ENCODE results near the gene SREK1.
"Not testable (repeated sequence)": the region's sequence is repeated elsewhere in the genome, so short reads cannot be mapped to it uniquely, and the experiment has no call there.

SREK1 gene

DNA sequence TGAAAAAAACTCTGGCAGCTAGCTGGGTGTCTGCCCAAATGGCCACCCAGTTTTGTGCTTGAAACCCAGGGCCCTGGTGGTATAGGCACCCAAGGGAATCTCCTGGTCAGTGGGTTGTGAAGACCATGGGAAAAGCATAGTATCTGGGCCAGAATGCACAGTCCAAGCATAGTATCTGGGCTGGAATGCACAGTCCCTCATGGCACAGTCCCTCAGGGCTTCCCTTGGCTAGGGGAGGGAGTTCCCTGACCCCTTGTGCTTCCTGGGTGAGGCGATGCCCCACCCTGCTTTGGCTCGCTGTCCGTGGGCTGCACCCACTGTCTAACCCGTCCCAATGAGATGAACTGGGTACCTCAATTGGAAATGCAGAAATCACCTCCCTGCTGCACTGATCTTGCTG lies 78.8 kb downstream of the SREK1 start:
- not testable (repeated sequence) for DNase-seq

DNA sequence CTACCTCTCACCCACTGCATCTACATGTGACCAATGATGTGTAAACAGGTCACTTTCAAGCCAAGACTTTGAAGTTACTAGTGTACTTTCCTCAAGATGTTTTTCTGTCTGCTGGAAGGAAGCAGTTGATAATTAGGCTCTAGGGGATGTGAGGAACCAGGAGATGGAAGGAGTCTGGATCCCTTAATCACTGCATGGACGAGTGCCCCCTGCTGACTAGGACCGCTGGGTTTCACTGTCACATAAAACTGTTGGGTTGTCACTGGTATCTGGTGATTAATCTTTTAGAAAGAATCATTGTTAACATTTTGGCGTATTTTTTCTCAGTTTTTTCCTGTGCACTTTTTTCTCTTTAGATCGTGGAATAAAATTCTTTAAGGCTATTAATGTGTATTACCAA lies 79.5 kb downstream of the SREK1 start:
- DNase-seq: no peak

DNA sequence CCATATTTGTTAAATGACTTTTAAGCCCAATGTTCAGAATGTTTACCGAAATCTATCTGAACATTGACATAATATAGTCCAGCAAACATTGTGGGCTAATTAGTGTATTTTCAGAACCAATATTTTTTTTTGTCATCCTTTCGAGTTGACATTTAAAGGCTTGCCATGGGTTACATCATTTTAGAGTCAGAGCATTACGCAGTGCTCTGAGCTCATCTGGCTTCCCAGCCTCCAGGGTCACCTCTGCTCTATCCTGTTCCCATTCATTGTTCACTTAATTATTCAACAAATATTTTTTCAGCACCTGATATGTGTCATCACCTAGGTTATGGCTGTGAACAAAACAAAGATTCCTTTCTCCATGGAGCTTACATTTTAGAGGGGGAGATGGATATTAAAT lies 80.2 kb downstream of the SREK1 start:
- DNase-seq: no peak

DNA sequence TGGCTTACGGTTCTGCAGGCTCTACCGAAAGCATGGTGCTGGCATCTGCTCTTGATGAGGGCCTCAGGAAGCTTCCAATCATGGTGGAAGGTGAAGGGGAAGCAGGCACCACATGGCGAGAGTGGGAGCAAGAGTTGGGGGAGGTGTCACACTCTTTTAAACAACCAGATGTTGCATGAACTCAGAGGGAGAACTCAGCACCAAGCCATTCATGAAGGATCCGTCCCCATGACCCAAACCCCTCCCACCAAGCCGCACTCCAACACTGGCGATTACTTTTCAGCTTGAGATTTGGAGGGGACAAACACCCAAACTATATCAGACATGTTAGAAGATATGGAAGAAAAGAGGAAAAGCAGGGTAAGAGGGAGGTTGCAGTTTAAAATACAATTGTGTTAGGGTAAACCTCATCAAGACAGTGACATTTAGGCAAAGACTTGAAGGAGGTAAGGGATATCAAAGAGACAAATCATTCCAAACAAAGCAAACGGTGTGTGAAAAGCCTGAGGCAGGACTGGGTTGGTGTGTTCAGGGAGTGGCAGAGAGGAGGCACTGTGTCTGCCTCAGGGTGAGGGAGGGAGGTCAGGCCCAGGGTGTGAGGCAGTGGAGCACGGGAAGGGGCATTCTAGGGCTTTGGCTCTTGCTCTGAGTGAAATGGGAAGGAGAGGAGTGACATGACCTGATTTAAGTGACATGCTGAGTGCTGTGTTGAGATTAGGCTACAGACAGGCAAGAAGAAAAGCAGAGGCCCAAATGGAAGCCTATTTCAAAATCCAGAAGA lies 80.9 kb downstream of the SREK1 start:
- no peak for DNase-seq

DNA sequence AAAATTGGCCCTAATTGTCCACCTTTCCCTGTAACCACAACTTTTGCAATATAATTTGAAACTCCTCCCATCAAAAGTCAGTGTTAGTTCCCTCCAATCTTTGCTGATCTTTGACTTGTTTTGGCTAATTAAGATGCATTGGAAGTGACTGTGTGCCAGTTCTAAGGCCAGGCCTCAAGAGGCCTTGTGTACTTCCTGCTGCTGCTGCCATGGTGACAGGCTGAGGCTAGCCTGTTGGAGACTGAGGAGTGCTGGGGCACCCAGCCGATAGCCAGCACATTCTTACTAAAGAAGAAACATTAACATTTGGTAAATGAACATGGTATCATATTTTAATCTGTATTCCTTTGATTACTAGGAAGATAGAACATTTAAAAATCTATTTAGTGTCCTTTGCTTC lies 86.5 kb downstream of the SREK1 start:
- no peak for DNase-seq

DNA sequence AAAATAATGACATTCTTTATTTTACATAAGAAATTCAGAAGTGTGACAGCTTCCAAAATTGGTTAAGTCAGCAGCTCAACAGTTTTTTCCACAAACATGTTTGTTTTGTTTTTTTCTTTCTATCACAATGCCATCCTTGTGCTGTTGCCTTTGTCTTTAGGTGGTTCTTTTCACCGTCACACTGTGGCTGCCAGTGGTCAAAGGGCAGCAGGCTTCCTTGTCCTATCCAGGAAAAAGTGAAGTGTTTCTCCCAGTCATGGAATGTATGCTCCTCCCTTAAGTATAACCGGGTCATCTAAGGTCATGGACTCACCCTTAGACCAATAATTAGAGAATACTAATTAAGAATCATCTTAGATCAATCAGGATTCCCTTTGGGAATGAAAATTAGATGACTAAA lies 87.4 kb downstream of the SREK1 start:
- DNase-seq: no peak

DNA sequence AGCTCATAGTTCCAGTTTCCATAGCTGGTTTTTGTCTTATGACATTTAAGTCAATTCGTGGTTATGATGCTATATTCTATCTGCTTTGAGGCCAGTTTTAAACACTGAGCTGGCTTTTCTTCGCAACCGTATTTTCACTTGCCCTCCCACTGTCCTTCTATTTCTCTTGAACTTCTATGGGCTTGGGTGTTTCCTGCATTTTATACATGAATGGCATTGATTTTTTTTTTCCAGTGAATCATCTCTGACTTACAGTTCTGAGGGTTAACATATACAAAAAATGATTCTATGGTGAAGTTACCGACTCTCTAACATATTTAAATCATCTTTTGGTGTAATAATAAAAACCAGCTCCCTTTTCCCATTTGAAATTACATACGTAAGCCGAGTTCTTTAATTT lies 88.2 kb downstream of the SREK1 start:
- DNase-seq: no peak

DNA sequence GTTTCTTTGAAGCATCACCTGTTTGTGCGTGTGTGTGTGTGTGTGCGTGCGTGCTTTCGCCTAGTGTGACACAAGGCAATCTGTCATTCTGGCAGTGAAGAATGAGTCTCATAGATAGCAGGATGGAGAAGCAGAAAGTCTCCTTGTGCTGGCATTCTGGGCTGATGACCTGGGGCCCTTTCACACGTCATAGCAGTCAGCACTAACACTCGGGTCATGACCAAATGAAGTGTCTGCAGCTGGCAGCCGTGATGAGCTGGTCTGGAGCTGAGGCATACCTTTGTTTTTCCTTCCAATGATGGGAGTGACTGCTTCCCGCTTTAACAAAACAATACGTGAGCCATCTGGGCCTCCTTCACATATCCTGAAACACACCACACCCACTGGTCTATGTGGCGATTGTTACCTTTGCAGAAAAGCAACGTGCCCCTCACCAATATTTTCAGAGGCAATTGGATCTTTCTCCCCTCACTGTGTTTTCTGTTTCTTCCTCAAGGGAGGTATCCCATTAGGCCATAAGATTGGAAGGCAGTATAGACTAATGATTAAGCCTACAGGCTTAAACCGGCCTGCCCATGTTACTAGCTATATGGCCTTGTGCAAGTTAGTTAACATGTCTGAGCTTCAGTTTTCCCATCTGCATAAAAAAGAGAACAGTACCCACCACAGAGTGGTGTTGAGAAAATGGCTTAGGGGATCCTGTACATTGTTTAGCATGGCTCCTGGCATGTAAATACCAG lies 88.8 kb downstream of the SREK1 start:
- DNase-seq: no peak

Measured in activated CD8-positive, alpha-beta memory T cell treated with anti-CD3 and anti-CD28 coated beads for 24 hours (primary cell).